HG03060 (cell line): ENCODE results near the gene BABAM2.
"Not testable (repeated sequence)": the region's sequence is repeated elsewhere in the genome, so short reads cannot be mapped to it uniquely, and the experiment has no call there.

Source experiments
- ATAC-seq: cut with Tn5 transposase; IDR thresholded peaks from one replicate; pipeline ENCODE4 v1.9.1; 2021; ENCODE audit warnings: low read depth, moderate number of reproducible peaks; ENCODE audit not compliant: unreplicated experiment

Gene BABAM2

DNA sequence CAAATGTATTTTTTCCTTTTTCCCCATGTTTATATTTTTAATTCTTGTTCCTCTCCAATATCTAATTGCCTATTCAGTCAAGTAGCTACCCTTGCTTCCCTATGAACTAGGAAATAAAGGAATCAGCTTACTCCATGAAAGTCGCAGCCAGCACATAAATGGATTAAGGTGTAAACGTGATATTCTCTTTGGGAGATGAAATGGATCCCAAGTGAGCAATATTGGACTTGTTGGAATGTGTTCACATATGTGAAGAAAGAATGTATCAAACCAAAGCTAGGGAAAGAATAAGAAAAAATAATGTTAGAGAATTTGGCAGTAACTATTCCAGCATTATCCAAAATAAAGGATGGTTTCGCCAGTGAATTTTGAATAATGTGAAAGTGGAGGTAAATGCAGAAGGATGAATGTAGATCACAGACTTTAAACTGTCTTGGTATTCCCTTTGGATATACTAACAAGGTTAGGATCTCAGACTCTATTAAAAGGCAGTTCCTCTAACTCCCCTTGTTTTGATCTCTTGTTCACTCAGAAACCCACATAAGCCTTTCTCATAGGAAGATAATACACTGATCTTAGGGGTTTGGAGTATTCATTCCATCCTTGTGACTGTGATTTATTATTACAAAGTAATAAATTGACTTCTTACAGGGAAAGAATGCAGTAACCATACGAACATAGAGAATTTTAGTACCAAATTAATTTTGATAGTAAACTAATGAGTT, 208.1 kb downstream of the BABAM2 start:
- no peak for ATAC-seq

DNA sequence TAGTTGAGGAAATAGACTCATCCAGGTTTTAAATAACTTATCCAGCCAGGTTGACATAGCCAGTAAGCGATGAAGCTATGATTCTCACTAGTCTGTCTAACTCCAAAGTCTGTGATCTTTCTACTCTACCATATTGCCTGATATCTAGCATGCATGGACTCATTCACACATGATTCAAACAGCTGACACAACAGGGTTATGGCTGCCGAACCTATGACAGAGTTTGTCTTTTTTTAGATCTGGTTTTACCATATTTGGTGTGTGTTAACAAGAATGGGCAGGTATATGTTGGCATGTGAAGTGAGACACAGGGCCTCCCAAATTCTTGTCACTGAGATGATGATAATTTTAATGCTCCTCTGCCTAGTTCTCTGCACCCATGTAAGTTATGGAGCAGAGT, 210.6 kb downstream of the BABAM2 start:
- no peak for ATAC-seq

DNA sequence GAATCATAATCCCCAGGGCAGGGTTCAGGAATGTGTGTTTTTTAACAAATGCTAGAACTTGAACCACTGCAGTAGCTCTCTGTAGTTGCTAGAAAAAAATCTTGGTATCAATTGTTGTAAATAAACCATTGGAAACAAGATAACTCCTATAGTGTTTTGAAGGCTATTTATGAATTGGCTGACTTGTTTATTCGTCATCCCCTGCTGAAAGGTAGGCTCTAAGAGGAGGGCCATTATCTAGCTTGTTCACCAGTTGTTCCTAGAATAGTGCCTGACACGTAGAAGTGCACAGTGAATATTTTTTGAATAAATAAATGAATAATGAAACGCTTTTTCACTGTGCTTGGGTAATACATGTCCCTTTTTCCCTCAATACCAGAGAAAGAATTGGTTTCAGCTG, 211.4 kb downstream of the BABAM2 start:
- no peak for ATAC-seq

DNA sequence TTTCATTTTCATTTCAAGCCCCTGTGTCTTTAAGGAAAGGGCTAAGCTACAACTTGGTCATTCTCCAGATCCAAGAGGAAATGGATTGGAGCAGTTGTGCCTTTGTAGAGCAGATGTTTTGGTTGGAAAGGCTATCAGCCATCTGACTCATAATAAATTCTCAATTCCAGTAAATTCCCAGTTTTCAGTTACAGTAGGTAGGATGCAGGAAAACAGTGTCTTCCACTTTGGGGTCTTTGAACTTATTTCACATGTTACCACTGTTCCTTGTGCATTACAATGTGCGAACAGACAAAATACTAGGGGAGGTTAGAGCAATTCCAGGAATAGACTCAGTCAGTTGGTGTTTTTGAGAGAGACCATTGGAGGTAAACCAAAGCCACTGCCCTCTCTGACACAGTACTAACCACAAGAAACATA, 211.9 kb downstream of the BABAM2 start:
- ATAC-seq = no peak

DNA sequence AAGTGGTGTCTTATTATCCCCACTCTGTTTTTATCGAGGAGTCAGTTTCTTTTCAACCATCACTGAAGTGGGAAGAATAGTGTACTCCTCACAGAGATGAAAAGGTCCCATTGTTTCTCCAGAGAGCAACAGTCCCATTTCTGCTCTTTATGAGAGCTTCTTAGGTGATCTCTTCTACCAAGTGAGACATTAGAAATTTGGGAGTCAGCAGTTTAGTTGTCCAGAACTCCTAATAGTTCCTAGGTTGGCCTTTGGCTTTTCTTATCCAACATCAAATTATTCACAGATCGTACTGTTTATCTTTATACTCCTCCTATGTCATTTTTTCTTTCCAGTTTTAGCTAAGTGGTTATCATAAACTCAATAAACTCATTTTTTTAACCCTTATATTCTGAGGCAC, 213.1 kb downstream of the BABAM2 start:
- no peak for ATAC-seq

DNA sequence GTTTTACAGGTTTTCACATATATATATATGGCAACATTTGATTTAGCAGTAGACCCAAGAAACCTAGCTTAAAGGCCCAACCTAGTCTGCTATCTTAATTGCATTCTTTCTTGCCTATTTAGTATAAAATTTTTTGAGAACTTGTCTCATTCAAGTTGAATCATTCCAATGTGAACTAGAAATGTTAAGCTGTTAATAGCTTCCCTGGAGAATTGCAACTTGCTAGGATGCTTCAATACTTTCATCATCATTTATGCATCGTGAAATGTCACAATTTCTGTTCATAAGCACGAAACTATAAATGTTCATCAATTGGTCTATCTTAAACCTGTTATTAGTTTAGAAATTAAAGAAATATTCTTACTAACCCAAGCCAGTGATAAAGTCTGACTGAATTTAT, 217.6 kb downstream of the BABAM2 start:
- no peak for ATAC-seq

DNA sequence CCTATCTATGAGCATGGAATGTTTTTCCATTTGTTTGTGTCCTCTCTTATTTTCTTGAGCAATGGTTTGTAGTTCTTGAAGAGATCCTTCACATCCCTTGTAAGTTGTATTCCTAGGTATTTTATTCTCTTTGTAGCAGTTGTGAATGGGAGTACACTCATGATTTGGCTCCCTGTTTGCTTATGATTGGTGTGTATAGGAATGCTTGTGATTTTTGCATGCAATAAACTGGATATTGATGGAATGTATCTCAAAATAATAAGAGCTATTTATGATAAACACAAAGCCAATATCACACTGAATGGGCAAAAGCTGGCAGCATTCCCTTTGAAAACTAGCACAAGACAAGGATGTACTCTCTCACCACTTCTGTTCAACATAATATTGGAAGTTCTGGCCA, 223.2 kb downstream of the BABAM2 start:
- ATAC-seq = not testable (repeated sequence)

DNA sequence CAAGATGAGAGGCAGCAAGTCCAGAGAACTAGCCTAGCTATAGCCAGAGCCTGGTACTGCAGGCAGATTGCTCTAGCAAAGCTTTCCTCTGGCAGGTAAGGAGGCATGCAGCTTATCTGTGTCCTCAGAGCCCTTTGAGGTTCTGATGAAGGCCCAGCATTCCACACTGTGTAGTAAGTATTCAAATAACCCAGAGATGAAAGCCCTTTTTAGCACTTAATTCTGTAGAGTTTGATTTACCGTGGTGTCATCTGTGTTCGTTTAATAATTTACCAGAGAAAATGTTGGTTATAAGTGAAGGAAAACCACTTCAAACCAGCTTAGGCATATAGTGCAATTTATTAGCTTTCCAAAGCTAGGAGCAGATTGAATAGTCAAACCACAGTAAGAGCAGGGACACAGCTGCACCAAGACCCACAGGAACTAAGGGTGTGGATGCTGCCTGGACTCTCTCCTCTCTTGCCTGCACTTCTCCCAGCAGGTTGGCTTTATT, 226.6 kb downstream of the BABAM2 start:
- ATAC-seq = no peak

DNA sequence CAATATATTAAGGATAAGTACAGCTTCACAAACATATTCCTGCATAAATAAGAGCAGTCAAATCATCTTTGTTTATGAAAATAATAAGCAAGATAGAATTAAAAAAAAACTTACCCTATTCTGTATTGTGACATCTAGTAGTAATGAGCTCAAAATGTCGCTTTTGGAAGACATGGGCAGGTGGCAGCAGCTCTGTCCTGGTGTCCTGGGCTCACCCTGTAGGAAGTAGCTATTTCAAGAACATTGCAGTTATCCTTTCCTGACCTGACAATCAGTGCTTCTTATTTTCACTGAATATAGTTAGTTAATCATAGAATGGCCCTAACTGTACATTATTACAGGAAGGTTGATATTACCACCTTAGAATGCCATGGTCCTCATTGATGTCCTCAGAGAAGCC, 229.1 kb downstream of the BABAM2 start:
- no peak for ATAC-seq

DNA sequence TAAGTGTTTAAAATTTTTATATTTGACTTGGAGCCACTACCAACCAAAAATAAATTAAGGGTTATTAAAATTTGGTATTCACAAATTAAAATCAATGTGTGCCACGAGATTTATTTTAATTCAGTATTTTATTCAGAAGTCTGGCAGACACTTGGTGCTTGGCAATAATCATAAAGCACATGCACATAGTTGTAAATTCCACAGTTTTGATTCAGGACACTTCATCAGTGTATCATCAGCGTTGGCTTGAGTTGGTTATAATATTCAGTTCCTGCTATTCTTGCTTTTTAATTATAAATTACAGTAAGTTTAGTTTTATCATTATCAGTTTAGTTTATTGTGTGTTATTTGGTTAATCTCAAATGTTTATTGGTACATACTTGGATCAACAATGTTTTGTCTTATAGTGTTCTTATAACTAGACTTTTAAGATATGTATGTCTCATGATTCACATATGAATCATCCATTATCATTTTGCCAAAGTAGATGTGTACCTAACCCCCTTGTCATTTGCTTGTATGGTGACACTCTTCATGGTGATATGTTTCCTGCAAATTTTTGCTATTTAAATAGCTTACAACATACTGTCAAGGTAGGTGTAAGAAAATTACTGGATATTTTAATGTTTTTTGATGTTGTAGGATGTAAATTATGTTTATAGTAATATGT, 237.9 kb downstream of the BABAM2 start:
- no peak for ATAC-seq

DNA sequence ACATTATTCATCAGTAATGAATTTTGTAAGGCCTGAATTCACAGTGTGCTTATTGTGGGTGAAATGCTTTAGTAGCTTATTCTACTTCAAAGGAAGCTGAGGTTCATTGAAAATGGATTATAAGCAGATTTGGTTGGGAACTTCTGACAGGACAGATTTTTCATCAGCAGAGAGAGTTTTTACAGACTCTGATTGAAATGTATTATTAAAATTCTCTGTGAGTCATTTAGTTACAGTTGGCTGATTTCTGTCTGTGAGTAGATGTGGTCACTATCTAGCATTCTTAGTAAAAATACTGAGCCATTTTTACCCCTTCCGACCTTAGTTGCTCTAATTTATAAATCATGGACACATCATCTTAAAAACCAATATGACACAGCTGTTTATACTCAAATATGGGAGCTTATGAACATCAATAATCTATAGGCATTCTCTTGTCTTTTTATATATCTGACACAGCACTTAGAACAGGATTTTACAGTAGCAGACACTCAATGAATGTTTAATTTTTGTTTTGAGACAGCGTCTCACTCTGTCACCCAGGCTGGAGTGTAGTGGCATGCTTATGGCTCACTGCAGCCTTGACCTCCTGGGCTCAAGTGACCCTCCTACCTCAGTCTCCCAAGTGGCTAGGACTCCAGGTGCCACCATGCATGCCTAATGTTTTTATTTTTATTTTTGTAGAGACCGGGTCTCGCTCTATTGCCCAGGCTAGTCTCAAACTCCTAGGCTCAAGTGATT, 239.6 kb downstream of the BABAM2 start:
- ATAC-seq = no peak

DNA sequence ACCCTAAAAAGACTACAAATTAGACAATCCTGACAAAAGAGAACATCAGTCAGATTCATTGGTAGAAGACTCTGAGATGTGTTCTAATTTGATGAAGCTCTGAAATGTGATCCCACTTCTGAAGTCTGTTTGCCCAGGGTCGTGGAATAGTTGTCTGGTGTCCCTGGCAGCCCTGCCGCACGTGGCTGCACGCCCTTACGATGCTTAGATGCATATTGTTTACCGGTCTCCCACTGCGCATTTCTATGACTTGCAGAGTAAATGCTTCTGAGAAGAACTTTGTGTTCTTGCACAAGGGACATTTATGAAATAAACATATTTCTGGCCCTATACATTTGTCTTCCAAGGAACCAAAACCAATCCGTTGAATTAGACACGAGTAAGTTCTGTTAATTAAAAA, 243.2 kb downstream of the BABAM2 start:
- no peak for ATAC-seq

DNA sequence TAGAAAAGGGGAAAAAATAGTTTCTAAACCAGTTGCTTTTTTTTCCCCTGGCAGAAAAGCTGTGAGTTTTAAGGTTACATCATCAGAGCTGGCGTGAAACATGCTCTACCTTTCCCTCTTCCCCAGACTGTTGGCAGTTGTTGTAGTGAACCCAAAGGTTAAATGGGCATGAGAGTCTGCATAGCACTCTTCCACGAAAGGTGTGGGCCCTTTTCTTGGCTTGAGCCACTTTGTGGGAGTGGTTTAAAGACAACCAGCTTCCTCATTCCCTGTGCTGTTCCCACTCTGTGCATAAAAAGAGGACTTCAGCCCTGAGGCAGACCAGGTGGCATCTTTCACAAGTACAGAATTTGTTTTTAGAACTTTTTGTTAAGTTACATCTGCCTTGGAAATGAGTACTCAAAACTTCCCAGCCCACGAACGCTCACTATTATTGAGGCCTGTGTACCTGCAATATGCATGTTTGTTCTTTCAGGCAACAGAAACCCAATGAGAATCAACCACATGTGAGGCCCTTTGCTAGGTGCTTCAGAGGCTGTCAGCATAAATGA, 243.8 kb downstream of the BABAM2 start:
- no peak for ATAC-seq

DNA sequence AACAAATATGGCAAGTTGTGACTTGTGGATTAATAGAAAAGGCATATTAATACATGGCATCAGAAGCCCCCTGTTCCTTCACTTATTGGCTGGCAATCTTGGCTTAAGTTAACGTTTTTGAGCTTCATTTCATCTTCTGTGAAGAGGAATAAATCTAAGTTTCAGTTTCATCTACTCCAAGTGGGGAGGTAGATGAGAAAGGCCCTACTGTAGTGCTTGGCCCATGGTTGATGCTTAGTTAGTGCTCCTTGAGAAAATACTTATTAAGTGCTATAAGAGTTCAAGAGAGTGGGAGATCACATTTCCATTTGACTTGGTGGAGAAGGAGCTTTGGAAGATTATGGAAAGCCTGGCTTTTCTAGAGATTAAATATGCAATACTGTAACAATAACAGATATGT, 244.3 kb downstream of the BABAM2 start:
- no peak for ATAC-seq

DNA sequence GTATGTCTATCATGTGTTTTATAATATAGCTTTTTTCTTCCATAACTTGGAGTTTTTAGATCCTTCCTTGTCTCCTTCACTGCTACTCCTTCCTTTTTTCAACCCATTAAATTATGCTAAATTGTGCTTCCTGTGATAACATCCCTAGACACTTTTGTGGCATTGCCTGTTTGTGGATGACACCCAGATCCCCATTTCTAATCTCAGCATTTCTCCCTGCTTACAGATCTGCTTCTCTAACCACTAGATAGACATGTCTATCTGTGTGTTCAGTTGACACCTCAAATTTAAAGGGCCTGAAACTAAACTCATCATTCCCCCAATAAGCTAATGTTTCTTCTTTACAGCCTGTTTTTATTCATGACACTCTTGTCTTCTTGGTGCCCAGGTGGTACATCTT, 244.8 kb downstream of the BABAM2 start:
- no peak for ATAC-seq

DNA sequence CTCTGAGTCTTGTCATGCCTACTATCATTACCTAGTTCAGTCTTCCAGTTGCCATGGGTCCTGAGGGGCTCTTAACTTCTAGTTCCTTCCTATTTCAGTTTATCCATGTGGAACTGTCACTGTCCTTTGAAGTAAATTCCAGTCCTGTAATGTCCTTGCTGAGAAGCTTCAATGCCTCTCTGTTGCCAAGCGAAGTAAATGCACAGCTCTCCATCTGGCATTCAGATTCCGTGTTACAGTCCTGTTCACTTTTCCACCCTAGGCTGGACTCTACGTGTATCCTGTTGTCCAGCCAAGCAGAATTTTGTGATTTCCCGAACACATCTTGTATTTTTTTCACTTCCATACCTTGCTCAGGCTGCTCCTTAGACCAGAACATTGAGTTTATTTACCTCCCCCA, 245.3 kb downstream of the BABAM2 start:
- no peak for ATAC-seq

DNA sequence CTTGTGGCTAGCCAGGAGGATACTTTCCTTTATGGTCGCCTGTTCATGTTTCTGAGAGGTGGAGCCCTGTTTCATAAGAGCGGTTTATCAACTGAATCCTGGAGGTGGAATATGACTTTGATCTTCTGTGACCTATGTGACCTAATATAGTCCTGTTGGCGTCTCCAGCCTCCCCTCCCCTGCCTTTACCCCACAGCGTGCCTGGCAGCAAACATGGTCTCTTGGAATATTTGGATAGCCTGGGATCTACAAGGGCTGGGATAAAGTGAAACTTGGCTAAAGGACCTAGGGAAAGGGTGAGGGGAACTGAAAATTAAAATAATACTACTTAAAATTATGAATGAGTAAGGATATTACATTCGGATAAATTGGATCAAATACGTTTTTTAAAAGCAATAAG, 246.0 kb downstream of the BABAM2 start:
- no peak for ATAC-seq

DNA sequence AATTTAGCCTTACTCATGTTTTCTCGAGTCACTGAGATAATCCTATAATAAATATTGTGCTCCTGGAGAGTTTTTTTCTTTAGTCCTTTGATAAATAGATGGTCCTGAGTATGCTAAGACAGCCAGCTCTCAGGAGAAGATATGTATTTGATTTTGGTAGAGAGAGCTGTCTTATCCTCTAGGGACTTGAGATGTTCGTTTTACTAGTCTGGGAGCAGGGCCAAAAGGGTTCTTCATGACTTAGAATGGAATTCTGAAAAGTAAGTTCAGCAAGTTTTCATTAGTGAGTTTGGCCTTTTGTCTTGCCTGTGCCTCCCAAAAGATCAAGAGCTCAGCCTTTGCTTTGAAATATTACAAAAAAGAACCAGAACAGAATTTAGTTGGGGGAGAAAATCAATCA, 246.7 kb downstream of the BABAM2 start:
- no peak for ATAC-seq

DNA sequence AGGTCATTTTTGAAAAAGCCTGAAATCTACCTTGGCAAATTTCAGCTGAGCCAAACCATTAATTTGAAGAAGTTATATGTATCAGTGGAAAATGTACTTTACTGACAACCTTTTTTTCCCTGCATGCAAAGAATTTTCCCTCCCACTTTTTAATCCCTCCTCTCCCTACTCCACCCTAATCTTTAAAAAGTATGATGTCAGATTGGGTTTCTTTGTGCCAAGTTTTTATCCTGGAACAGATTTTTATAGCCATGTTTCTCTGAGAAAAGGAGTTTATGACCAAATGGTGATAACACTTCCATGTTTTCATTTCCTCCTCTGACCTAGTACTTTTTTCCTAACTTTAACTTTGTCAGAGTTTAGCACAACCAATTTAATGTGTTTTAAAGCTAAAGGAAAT, 251.9 kb downstream of the BABAM2 start:
- no peak for ATAC-seq

DNA sequence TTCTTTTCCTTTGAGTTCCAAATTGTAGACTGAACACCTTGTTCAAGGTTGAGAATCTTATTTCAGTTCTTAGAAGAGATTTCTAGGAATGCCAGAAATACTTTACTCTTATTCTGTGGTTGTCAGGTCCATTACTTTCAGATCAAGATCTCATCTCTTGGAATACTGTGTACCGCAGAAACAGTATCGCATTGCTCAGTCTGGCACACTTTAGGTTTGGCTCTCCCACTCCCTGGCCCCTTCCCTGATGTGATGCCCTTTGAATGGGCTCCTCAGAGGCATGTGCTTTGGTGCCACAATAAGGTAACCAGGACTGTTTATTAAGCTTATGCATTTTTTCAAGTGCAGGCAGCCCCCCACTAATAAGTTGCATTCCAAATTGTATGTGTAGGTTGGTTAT, 257.5 kb downstream of the BABAM2 start:
- no peak for ATAC-seq

DNA sequence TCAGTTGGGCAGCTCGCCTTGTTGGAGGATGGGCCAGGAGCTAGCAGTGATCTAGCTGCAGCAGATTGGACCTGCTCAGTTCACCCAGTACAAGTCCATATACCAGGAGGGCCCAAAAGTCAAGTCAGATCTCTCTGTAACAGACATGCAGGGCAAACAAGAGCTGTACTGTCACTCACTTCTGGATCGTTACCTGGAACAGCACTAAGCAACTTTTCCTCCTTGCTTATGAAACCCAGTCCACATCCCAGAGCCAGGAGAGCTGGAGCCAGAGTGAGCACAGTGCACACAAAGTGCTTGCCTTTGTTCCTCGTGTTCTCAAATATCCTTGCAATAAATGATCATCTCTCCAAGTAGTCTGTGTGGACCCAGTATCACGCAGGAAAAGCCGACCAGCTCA, 258.0 kb downstream of the BABAM2 start:
- ATAC-seq = no peak
